Endothelial cell of umbilical vein (primary cell): Measurements from ENCODE around the gene MYD88. TPM values are rescaled to one million over a fixed set of nuclear protein-coding genes. Genes with fewer than 3 reads are reported as not detected.

Experiments used
- BruUV-seq: library from RNA; stranded (reverse); fragments of 400-500 nt; replicated peaks from 2 replicates; lab custom pipeline; 2021; lab: Mats Ljungman, UMichigan
- CTCF ChIA-PET: fragments of 300-600, 350-600 bp; sonication (Branson Sonifier 250); formaldehyde crosslinking; loops from one replicate; lab custom pipeline; 2021; ENCODE audit warnings: antibody characterized with exemption, inconsistent platforms; lab: Charles Lee
- POLR2A ChIA-PET: fragments of 300-600, 350-600 bp; sonication (Branson Sonifier 250); formaldehyde crosslinking; loops from one replicate; lab custom pipeline; 2021; ENCODE audit warnings: antibody characterized with exemption, inconsistent platforms; lab: Charles Lee
- DNase-seq: peaks from one replicate; pipeline ENCODE4 v3.0.0-alpha.2; 2011; ENCODE audit warnings: low read depth, low spot score
- FAIRE-seq: peaks from 2 replicates; lab custom pipeline; 2011; peaks lifted over from hg19 to GRCh38; lab: Jason Lieb, UNC
- H2AFZ ChIP-seq: 2 replicates; pipeline ENCODE4 v1.6.0; 2012; ENCODE audit warnings: low read depth, low read length, control low read depth, inconsistent platforms
- H3K27ac ChIP-seq: 2 replicates; pipeline ENCODE4 v1.5.1; 2011; ENCODE audit warnings: low read depth, mild to moderate bottlenecking, control low read depth, low read length, moderate library complexity; ENCODE audit not compliant: insufficient read depth
- H3K27me3 ChIP-seq, 2 experiments: 2 replicates each; pipeline versions ENCODE4 v1.6.0 to v1.6.1; 2011; ENCODE audit warnings: low read length in 2 of 2, mixed read lengths in 1 of 2; ENCODE audit not compliant: control insufficient read depth in 2 of 2, insufficient read depth in 2 of 2
- H3K36me3 ChIP-seq, 2 experiments: 2 replicates in 1 of 2; 3 replicates in 1 of 2; pipeline ENCODE4 v1.5.1; 2011; ENCODE audit warnings: low read length in 2 of 2, mild to moderate bottlenecking in 1 of 2, moderate library complexity in 1 of 2; ENCODE audit not compliant: control insufficient read depth in 2 of 2, insufficient read depth in 2 of 2; ENCODE audit errors: extremely low read depth in 1 of 2
- H3K4me1 ChIP-seq: 3 replicates; pipeline ENCODE4 v1.5.1; 2011; ENCODE audit warnings: mild to moderate bottlenecking, low read length; ENCODE audit not compliant: control insufficient read depth, insufficient read depth; ENCODE audit errors: extremely low read depth
- H3K4me2 ChIP-seq: 2 replicates; pipeline ENCODE4 v1.6.1; 2011; ENCODE audit warnings: low read length, control low read depth, mixed read lengths; ENCODE audit not compliant: insufficient read depth
- H3K4me3 ChIP-seq, 3 experiments: fragments of 200-600 bp in 1 of 3; sonication (generic), shearing (Covaris generic) in 1 of 3; replicated peaks in 1 of 3; 2 replicates each; pipeline ENCODE4 v1.5.1; 2011 to 2016; ENCODE audit warnings: control low read depth in 3 of 3, low read length in 3 of 3, mild to moderate bottlenecking in 2 of 3, inconsistent platforms in 1 of 3, low read depth in 1 of 3, moderate library complexity in 1 of 3; ENCODE audit not compliant: insufficient read depth in 1 of 3
- H3K79me2 ChIP-seq: 2 replicates; pipeline ENCODE4 v1.6.0; 2012; ENCODE audit warnings: low read length, inconsistent platforms; ENCODE audit not compliant: control insufficient read depth, insufficient read depth
- H3K9ac ChIP-seq: replicated peaks from 2 replicates; pipeline ENCODE3; 2011; ENCODE audit warnings: low read length, control low read depth; ENCODE audit not compliant: insufficient read depth; ENCODE audit errors: extremely low read depth
- H3K9me1 ChIP-seq: replicated peaks from 3 replicates; pipeline ENCODE4 v1.6.0; 2011; ENCODE audit warnings: mild to moderate bottlenecking, low read length; ENCODE audit not compliant: control insufficient read depth, insufficient read depth; ENCODE audit errors: extremely low read depth
- H3K9me3 ChIP-seq: replicated peaks from 2 replicates; pipeline ENCODE4 v1.5.1; 2012; ENCODE audit warnings: low read length, inconsistent platforms; ENCODE audit not compliant: control insufficient read depth, insufficient read depth
- H4K20me1 ChIP-seq: replicated peaks from 2 replicates; pipeline ENCODE3; 2011; ENCODE audit warnings: mild to moderate bottlenecking, low read length; ENCODE audit not compliant: control insufficient read depth, insufficient read depth; ENCODE audit errors: extremely low read depth
- CTCF ChIP-seq, 2 donors: IDR thresholded peaks; 1 replicate in 1 of 2; 2 replicates in 1 of 2; pipeline ENCODE4 v1.5.1; 2011; ENCODE audit warnings: low read length in 2 of 2, mild to moderate bottlenecking in 2 of 2, moderate library complexity in 2 of 2, control low read depth in 1 of 2, inconsistent platforms in 1 of 2, low read depth in 1 of 2; ENCODE audit not compliant: insufficient read depth in 1 of 2; ENCODE audit errors: extremely low read depth in 1 of 2
- EZH2 ChIP-seq: IDR thresholded peaks from 2 replicates; pipeline ENCODE4 v1.6.1; 2012; ENCODE audit warnings: borderline replicate concordance, low read depth, mild to moderate bottlenecking, moderate library complexity, low read length, inconsistent platforms; ENCODE audit not compliant: severe bottlenecking
- FOS ChIP-seq: IDR thresholded peaks from 2 replicates; pipeline ENCODE4 v1.6.1; 2011; ENCODE audit warnings: mild to moderate bottlenecking, low read length, moderate library complexity, borderline replicate concordance; ENCODE audit not compliant: insufficient read depth
- GATA2 ChIP-seq: IDR thresholded peaks from 2 replicates; pipeline ENCODE4 v1.7.0; 2011; ENCODE audit warnings: low read depth, mild to moderate bottlenecking, moderate library complexity, mixed read lengths, low read length; ENCODE audit not compliant: insufficient read length, insufficient read depth
- JUN ChIP-seq: IDR thresholded peaks from 2 replicates; pipeline ENCODE4 v1.6.1; 2011; ENCODE audit warnings: borderline replicate concordance, low read depth; ENCODE audit not compliant: insufficient read length, insufficient read depth
- MAX ChIP-seq: IDR thresholded peaks from 2 replicates; pipeline ENCODE4 v1.6.1; 2011; ENCODE audit not compliant: insufficient read depth, insufficient read length
- MYC ChIP-seq: IDR thresholded peaks from one replicate; pipeline ENCODE4 v1.6.1; 2011; ENCODE audit warnings: mild to moderate bottlenecking, low read depth, low read length
- POLR2A ChIP-seq: IDR thresholded peaks from 2 replicates; pipeline ENCODE4 v1.6.1; 2012; ENCODE audit warnings: low read depth, mild to moderate bottlenecking, control low read depth, low read length
- POLR2AphosphoS5 ChIP-seq: IDR thresholded peaks from 2 replicates; pipeline ENCODE4 v1.6.1; 2012; ENCODE audit warnings: low read depth, mild to moderate bottlenecking, control low read depth, low read length, moderate library complexity; ENCODE audit not compliant: insufficient read depth
- dilution Hi-C: fragments of 300-500 bp; cut with MboI; formaldehyde crosslinking; loops from one replicate; pipeline ENCODE4 v1.15.0; 2019; ENCODE audit warnings: low sequenced_read_pairs; ENCODE audit not compliant: extremely low pct_ligation_motif_present
- intact Hi-C: fragments of 100-400 bp; cut with micrococcal nuclease; formaldehyde crosslinking; loops from one replicate; pipeline ENCODE4 v1.10.0; 2022
- polyA plus RNA-seq, 4 experiments: library from polyadenylated mRNA; depleted of rRNA in 3 of 4; stranded (reverse) in 3 of 4; unstranded in 1 of 4; fragments of >200 nt; gene quantifications; 2 replicates each; pipeline versions ENCODE4 v1.2.1 to v1.2.3, GENCODE V29; 2011 to 2012; ENCODE audit warnings: missing spikeins in 1 of 4
- total RNA-seq: library from RNA; stranded (reverse); gene quantifications from 2 replicates; pipeline ENCODE4 v1.2.3, GENCODE V29; 2021

Gene MYD88
- total and polyA plus RNA-seq, 2 donors (not counting 3 experiments of a cell fraction or from before 2014, with no cell fraction given), result 35.1 to 55.0 TPM

DNA sequence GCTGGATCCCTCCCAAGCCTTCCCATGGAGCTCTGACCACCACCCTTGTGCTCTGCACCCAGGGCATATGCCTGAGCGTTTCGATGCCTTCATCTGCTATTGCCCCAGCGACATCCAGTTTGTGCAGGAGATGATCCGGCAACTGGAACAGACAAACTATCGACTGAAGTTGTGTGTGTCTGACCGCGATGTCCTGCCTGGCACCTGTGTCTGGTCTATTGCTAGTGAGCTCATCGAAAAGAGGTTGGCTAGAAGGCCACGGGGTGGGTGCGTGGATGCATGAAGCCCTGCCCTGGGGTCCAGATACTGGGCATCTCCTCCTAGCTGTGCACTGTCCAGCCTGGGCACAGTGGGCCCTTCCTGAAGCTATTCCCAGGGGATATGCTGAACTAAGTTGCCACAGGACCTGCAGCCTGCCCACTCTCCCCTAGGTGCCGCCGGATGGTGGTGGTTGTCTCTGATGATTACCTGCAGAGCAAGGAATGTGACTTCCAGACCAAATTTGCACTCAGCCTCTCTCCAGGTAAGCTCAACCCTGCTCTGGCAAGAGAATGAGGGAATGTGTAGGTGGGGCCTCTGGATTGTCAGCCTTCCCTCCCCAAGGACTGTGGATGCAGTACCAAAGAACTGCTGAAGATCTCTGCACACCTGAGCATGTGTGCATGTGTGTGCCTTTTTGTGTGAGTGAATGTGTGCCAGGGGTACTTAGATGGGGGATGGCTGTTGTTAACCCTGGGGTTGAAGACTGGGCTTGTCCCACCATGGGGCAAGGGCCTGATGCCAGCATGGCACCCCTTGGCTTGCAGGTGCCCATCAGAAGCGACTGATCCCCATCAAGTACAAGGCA, 2.1 kb downstream of the MYD88 start:
- TF ChIP-seq MYC (no peak), MAX (no peak), CTCF (IDR thresholded peaks at IDR 0.05; ENCODE audit: extremely low read depth in 1 of 2, insufficient read depth in 1 of 2, low read depth in 1 of 2, low read length in 2 of 2) (no peak), JUN (no peak), POLR2AphosphoS5 (no peak), GATA2 (no peak), FOS (no peak), EZH2 (no peak), POLR2A (no peak)
- Histone ChIP-seq H4K20me1 (no peaks in the 10 kb centered on the region), H3K9me1 (no peaks in the 10 kb centered on the region), H3K4me1 (peaks cover 24% of the 10 kb centered on the region), H3K4me2 (no peak overlapping the region), H3K4me3 (no peak overlapping the region), H3K27ac (no peak overlapping the region), H3K9ac (no peak overlapping the region), H3K36me3 (peaks cover 0 to 14% of the 10 kb centered on the region in 2 experiments), H3K27me3 (peaks cover 0 to 2% of the 10 kb centered on the region in 2 experiments), H3K9me3 (no peaks in the 10 kb centered on the region), H2AFZ (no peak overlapping the region), H3K79me2 (peaks cover 10% of the 10 kb centered on the region)
- intact Hi-C loops, result no loop called here
- dilution Hi-C loops, result no loop called here
- FAIRE-seq (no peak), DNase-seq (no peak)
- BruUV-seq, result no TSS peak
- ChIA-PET CTCF (interaction anchor here (1.1 to 4.5 kb wide), 3 partner anchors 24 to 256 kb away, joined by 3 to 43 read pairs (median 3); partner anchors contain the start of genes OXSR1 and XYLB), POLR2A (no interaction called here)
